ENCODE results near the gene TENM3.

DNA sequence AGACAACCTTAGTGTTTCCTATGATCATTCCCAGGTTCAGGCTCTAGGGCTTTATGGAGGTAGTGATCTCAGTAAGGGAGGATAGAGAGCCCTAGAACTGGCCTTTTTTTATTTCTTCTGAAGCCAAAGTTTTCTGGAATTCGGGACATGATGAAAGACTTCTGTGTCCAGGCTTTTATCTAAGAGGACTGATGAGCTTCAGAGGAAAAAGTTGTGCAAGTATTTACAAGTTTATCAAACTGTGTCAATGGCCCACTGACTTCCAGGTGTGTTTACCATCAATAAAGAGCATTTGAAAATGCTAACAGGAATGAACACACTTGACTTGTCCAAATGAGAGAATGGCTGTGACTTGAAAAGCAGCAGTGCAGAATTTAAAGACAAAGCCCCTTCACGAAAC, 419.3 kb downstream of the TENM3 start:
- TF ChIP-seq, protein P1, sequence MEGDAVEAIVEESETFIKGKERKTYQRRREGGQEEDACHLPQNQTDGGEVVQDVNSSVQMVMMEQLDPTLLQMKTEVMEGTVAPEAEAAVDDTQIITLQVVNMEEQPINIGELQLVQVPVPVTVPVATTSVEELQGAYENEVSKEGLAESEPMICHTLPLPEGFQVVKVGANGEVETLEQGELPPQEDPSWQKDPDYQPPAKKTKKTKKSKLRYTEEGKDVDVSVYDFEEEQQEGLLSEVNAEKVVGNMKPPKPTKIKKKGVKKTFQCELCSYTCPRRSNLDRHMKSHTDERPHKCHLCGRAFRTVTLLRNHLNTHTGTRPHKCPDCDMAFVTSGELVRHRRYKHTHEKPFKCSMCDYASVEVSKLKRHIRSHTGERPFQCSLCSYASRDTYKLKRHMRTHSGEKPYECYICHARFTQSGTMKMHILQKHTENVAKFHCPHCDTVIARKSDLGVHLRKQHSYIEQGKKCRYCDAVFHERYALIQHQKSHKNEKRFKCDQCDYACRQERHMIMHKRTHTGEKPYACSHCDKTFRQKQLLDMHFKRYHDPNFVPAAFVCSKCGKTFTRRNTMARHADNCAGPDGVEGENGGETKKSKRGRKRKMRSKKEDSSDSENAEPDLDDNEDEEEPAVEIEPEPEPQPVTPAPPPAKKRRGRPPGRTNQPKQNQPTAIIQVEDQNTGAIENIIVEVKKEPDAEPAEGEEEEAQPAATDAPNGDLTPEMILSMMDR (conservative IDR thresholded peaks at IDR 0.05; ENCODE audit: low read depth, low read length): no peak
- TF ChIP-seq EZH2 (IDR thresholded peaks at IDR 0.05; ENCODE audit: low read length, unreplicated experiment) (no peak), EZH2phosphoT487 (IDR thresholded peaks at IDR 0.05; ENCODE audit: borderline replicate concordance, low read length) (no peak)
